COLO668 (cell line): ENCODE data around the gene IL21R.

Experiments
- DNase-seq: peaks from one replicate; lab custom pipeline; 2025; ENCODE audit not compliant: unreplicated experiment; lab: John Stamatoyannopoulos, UW

Gene IL21R

DNA sequence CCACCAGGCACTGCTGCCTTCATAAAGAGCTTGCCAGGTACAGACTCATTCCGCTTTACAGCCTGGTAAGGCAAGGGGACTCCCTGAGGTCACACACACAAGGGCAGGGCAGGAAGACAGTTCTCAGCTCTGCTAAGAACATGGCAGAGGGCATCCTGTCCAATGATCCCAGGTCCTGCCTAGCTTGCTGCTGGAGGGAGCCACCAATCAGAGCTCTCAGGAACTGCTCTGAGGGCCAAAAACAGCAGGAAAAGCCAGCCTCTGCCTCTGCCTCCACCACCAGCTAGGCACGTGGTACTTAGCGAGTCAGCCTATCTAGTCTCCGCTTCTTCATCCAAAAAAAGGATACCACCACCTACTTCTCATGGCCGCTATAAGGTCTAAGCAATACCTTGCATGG, 81.7 kb downstream of the IL21R start:
- no peak for DNase-seq

DNA sequence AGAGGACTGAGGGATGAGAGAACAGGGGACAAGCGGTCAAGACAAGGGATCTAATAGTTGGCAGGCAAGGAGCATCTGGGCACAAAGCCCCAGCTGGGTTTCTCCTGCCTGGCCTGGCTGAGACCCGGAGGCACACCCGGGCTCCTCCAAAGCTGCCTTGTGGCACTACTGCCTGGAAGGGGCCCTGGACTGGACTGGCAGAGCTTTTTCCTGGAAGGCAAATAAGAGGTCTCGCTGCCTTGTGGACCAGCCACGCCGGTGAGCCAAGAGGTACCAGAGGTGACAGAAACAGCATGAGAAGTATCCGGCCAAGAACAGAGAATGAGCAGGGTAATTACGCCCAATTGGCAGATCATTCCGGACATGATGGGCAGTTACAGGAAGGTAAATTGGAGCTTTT, 83.2 kb downstream of the IL21R start:
- no peak for DNase-seq

DNA sequence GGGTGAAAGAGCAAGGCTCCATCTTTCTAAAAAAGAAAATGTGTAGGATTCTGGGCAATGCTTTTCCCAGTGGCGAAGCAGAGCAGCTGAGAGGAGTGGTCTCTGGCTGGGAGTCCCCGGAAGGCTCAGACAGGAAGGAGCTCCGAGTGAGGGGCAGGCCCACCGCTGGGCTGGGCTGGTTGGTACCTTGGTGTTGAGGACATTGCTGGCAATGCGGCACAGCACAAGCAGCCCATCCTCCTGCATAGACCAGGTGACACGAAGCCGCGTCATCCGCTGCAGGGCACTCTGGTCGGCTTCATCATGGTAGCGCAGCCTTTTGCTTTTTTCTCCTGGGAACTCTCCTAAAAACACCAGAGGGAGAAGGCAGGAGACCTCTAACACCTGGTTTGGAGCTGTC, 83.8 kb downstream of the IL21R start:
- no peak for DNase-seq

DNA sequence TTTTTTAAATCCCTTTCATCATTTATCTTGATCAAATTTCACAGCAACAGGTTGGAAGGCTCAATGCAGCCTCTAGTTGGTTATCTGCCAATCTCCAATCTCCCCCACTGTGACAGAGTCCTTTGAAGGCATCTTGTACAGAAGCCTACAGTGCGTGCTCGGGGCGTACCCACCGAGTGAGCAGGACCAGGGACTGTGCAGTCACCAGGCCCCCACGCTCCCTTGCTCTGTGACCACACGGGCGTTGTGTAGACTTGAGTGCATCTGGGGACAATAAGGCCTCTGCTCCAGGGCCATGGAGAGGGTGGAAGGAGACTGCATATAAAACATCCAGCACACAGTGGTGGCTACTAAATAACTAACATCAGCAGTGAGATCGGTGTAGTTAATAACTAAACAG, 84.4 kb downstream of the IL21R start:
- no peak for DNase-seq

DNA sequence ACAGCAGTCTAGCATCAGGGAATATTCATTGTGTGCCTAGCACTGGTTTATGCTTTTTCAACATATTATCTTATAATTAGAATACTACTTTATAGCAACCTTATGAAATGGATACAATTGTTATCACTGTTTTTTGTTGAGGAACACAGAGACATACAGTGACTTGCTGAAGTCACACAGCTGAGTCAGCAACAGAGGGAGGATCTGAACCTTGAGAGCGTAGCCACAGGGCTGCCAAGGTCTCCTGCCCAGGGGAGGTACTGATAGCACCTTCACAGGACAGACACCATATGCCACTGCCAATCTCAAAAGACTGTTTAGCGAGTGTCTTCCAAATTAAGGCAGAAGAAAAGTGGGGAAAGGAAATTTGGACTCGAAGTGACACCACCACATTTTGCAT, 84.8 kb downstream of the IL21R start:
- DNase-seq = no peak

DNA sequence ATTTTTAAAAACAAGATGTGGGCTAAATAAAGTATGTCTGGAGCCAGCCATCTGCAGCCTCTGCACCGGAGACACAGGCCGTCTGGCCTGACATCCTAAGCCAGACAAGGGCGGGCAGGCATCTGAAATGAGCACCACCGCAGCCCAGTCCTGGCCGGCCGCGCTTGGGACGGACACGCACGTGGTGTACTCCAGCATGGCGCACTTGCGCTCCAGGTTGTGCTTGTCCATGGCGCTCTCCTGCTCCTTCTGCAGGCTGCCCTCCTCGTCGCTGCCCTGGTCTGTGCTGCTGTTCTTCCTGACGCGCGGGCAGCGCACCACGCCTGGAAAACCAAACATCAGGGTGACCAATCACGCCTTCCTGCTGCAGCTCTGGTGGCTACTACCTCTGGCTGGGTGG, 87.4 kb downstream of the IL21R start:
- DNase-seq = no peak

DNA sequence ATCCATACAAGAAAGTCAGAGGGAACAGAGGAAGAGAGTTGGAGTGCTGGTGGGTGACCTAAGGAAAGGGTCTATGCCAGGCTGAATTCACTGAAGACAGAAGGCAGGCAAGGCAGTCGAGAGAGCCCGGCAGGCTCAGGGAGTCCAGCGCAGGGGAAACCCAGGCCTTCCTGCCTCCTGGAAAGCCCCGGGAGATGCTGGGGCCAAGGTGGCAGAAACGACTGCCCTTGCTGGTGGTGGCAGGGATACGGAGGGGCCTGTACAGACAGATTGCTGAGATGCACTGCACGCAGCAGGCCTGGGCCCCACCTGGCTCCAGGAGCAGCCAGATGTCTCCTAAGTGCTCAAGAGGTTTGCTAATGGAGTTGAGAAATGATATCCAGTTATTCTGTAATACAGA, 87.9 kb downstream of the IL21R start:
- no peak for DNase-seq

DNA sequence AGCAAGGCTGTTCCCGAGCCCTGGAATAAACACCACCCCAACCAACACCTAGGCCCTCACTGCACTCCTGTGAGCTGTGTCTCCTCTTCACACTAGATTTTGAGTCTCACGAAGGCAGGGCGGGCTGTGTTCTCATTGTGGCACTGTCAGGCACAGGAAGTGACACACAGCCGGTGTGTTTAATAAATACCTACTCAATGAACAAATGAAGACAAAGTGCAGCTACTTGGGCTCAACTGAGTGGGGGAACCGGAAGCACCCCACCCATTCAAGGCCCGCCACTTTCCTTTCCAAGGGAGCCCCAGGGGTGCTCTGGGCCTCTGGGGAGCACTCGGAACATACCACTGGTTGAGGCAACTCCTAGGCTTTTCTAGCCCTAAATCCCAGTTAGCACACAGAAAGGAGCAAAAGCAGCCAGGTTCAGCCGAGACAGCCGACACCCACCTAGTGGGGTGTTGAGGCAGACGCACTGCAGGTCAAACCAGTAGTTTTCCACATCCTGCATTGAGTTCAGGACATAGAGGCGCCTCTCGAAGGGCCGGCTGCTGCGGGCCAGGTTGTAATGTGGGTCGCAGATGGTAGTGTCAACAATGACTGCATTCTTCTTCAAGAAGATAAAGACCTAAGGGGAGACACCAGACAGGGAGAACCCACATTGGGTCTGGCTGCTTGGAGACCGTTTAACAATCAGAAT, 90.1 kb downstream of the IL21R start:
- no peak for DNase-seq

DNA sequence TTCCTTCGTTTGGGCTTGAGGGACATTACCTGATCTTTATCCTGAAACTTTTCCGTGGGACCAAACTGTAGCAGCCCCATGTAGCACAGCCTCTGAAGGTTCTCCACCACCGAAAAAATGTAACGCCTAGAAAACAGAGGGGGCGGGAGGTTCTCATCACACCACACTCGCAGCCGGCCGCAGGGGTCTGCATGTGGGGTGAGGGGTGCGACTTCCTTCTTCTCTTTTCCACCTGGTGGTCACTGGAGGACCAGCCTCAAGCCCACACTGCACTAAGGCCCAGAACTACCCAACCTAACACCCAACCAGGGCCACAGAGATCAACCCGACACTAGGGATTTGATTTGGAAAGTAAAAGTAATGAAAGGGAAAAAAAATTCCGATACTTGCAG, 90.6 kb downstream of the IL21R start:
- no peak for DNase-seq

DNA sequence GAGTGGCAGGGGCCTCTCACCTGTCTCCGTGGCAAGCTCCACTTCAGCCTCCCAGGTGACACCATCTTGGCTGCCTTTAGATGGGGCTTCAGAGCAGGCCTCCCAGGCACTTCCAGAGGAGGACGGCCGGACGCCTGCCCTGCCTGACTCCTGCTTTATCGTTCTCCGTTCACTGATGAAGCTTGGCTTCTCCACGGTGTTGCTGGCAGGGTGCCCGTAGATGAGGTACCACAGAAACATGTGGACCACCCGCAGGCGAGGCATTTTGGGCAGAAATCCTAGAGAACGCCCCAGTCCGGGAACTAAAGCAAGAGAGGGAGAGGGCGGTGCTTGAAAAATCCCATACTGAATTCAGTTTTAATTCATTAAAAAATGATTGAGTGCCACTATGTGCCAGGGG, 93.2 kb downstream of the IL21R start:
- DNase-seq = no peak

DNA sequence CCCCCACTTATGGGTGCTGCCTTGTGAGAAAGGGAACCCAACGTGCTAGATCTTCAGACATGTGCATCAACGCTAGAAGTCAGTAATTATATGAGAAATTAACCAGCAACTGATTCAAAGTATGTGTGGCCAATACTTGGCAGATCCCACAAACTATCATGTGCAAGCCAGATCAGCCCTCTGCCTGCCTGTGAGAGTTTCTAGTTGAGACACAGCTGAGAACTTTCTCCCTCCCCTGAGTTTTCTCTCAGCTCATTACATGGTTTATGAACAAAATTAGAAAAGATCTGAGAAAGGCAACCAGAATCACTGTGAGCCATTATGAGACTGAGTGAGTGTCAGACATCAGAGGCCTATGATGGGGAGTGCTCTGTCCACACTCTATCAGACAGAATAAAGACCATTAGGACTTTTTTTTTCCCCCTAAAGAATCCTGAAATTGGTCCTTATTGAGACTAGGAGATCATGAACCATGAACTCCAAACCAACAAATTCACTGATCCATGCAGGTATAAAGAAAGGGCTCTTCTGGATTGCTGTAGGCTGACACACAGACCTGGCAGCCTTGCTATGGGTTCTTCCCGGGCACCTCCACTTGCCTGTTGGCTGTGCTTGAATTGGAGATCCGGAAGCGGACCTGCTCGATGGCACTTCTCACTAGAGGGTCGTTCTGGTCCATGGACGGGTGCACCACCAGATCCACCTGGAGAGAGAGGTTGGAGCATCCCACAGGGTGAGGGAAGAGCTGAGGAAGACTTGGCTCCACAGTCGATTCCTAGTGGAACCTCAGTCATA, 96.3 kb downstream of the IL21R start:
- DNase-seq = no peak

DNA sequence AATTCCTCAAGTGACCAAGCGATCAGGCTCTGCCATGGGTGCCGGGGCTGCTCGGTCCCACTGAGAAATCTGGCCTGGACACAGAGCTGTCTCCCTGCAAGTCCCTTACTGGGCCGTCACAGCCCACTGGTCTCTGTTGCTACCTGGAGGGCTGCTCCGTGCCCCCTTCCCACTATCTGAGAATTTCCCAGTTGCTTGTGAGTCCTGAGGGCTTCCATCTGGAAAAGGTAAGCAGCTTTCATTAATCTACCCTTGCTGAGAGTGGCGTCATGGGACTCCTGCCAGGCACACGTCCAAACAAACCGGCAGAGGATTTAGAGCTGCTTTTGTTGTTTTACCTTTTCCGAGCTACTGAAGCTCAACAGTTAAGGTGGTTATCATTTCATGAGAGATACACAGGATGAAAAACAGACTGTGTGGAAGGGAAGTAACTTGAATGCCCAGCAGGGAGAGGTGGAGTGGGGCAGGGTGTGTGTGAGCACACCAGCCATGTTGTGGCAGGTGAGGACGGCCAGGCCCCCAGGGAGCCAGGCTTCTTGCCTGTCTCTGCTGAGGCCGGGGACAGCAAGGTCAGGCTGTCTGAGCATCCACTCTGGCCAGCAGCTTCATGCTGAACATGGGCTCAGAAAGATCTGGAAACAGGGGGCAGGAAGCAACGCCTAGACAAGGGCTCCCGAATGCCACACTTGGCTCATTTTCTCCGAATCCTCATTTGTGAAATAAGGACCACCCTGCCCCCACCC, 97.1 kb downstream of the IL21R start:
- no peak for DNase-seq

DNA sequence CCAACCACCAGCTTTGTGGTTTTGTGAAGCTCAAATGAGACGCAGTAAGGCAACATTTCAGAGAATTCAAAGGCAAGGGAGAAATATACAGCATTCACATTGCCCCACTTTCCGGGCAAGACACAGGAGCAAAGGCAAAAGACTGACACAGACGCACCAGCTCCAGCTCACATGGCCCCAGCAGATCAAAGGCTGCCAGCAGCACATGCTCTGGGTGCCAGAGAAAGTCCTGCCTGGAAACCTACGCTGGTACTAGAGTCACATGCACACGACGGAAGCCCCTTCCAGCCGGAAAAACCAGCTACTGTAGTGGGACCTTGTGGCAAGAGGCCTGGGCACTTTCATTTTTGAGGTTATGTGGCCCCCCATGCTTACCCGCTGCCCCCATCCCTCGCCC, 97.7 kb downstream of the IL21R start:
- DNase-seq = no peak

DNA sequence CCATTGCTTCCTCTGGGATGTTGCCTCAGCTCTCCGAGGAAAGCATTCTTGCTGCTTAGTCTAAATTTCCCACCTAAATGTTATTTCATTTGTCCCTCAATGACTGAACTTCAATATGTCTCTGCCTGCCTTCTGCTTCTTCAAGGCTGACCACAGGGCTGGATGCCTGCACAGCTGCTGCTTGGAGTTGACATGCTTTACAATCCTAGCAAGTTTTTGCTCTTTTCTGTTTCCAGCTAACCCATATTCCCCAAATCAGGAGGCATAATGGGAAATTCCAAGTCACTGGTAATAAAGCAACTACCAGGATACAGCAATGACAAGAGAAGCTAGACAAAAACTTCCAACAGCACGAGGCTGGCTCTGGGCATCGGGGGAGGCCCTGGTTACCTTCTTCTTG, 98.8 kb downstream of the IL21R start:
- DNase-seq = no peak
